Measurements from ENCODE around the gene UBXN6.

UBXN6 gene

DNA sequence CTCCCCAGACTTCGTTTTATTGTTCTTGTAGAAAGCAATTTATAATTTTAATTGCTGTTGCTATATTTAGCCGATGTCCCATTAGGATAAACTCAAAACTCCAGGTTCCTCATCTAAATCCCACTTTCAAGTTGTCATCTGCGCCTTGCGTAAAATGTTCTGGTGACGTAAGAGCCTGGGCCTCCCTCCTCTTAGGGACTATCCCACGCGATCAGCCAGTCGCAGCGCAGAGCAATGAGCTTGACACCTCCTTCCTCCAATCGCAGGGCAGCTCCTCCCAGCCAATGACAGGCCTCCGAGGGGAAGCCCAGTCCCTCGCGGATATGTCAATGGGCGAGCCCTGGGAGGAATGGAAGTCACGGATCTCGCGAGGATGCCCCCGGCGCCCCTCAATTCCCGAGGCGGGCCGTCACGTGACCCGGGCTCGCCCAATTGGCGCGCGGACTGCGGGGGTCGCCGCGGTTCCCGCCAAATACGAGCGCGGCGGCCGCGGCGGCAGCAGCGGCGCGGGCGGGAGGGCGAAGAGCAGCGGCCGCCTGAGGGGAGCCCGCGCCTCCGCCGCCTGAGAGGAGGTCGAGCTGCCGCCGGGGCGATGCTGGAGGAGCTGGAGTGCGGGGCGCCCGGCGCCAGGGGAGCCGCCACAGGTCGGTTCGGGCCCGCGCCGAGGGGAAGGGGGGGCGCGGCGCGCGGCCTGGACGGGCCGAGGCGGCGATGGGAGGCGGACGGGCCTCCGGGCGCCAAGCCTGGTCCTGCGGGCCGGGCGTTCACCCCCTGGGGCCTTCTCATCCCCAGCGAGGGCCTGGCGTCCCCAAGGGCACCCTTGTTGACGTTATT is 55.2 kb downstream of the UBXN6 start, which contains the start of gene CHAF1A:
Gene CHAF1A (plus strand): TSS at position 470 of the 834 bp plus-strand sequence. CDS start 123 bp downstream, at position 593.
- DNase-seq, result peak; percentile 99

GRCh38 chr19:4401769-4402170 is 55.8 kb downstream of the UBXN6 start:
- DNase-seq, result no peak

- DNase-seq, result peak; percentile 91
These were observed 57.3 kb downstream of the UBXN6 start, which contains the start of gene SH3GL1 for GRCh38 chr19:4400135-4400936. SH3GL1 (minus strand) TSS chr19:4400547; CDS start chr19:4400368, 179 bp downstream.

DNA sequence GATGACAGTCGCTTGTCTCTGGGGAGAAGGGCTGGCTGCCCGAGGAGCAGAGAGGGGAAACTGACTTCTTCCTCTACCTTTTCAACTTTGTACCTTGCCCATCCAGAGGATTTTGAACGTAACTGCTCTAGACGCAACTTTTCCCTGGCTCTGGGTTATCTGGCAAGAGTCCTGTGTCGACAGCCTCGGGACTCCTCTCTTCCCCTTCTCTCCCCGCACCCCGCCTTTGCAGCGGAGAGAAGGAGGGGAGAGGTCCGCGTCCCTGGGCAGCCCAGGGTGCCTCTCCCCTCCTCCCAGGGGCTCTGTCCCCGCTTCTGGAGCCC is 57.8 kb downstream of the UBXN6 start:
- DNase-seq, result peak; percentile 47

- no peak for DNase-seq
These were observed 60.4 kb downstream of the UBXN6 start for GRCh38 chr19:4396949-4397783.

Data from NCI-H82 (cell line).